ENCODE results near the gene FOXP1. TPM values are rescaled to one million over a fixed set of nuclear protein-coding genes. Genes with fewer than 3 reads are reported as not detected.

FOXP1 gene
- total and polyA plus RNA-seq, 2 donors (not counting 1 experiment from before 2014, with no cell fraction given) = 91.1 to 508 TPM

- TF ChIP-seq EZH2 (IDR thresholded peaks at IDR 0.05; ENCODE audit: borderline replicate concordance, insufficient read depth, low read depth, low read length, poor library complexity, severe bottlenecking) (no peak), CTCF (IDR thresholded peaks at IDR 0.05) (no peak)
- H3K9me3 ChIP-seq (ENCODE audit: control extremely low read depth in 1 of 3, control insufficient read depth in 2 of 3, insufficient read depth in 1 of 3, low read length in 2 of 3) = no peaks in the 10 kb centered on the region
- peak overlapping the region; percentile 1 for H3K4me2 ChIP-seq (replicated peaks; ENCODE audit: low read depth, low read length, poor library complexity, severe bottlenecking)
- H3K36me3 ChIP-seq (replicated peaks in 1 of 2; ENCODE audit: control extremely low read depth in 1 of 2, control insufficient read depth in 1 of 2, extremely low read depth in 1 of 2, insufficient read depth in 2 of 2, low read length in 1 of 2) = peaks cover 0 to 4% of the 10 kb centered on the region in 2 experiments
- DNase-seq (peak; percentile 32), ATAC-seq (ENCODE audit: low read depth) (peak; percentile 60)
- H4K20me1 ChIP-seq (ENCODE audit: control insufficient read depth, insufficient read depth, low read length, poor library complexity, severe bottlenecking) = peaks cover 58% of the 10 kb centered on the region
- Mint-ChIP-seq H3K27me3 (no peaks in the 10 kb centered on the region), H3K9me3 (ENCODE audit: insufficient read depth) (no peaks in the 10 kb centered on the region), H3K27ac (peak overlapping the region; percentile 32), H3K4me3 (no peak overlapping the region), H3K4me1 (peaks cover 68% of the 10 kb centered on the region)
- POLR2A ChIA-PET = no interaction called here
- H3K27me3 ChIP-seq (replicated peaks in 1 of 4; ENCODE audit: control extremely low read depth in 1 of 4, control insufficient read depth in 3 of 4, insufficient read depth in 4 of 4, low read length in 3 of 4) = no peaks in the 10 kb centered on the region
- intact Hi-C loops (cut with micrococcal nuclease) = loop anchor here (5.0 kb wide), 1 partner anchor 32 kb away; no protein-coding TSS in a partner anchor
- H3K4me3 ChIP-seq (ENCODE audit: control extremely low read depth in 1 of 5, extremely low read depth in 1 of 5, insufficient read depth in 1 of 5, low read depth in 2 of 5, low read length in 4 of 5) = no peak overlapping the region
- H3K27ac ChIP-seq (ENCODE audit: low read length in 2 of 2) = peak overlapping the region in 1 of 2 donors; percentile 35
- no peak overlapping the region for H3K9ac ChIP-seq (ENCODE audit: low read length)
- H2AFZ ChIP-seq (ENCODE audit: insufficient read depth, low read depth, low read length, poor library complexity, severe bottlenecking) = no peak overlapping the region
- CTCF ChIA-PET = no interaction called here
- peaks cover 31 to 37% of the 10 kb centered on the region in 2 donors for H3K4me1 ChIP-seq (ENCODE audit: control insufficient read depth in 2 of 2, insufficient read depth in 2 of 2, low read length in 2 of 2)
- peaks cover 95% of the 10 kb centered on the region for H3K79me2 ChIP-seq (ENCODE audit: control insufficient read depth, insufficient read depth, low read length)
- no CpG with 5 or more reads among the region's 1 CpG for WGBS (ENCODE audit: insufficient coverage)
These were observed 368.7 kb downstream of the FOXP1 start for GRCh38 chr3:71214797-71215196.

GRCh38 chr3:71214016-71214415 lies 369.5 kb downstream of the FOXP1 start:
- Mint-ChIP-seq H3K27me3 (no peaks in the 10 kb centered on the region), H3K27ac (no peak overlapping the region), H3K9me3 (ENCODE audit: insufficient read depth) (no peaks in the 10 kb centered on the region), H3K4me3 (no peak overlapping the region), H3K4me1 (peaks cover 71% of the 10 kb centered on the region)
- H3K9me3 ChIP-seq (ENCODE audit: control extremely low read depth in 1 of 3, control insufficient read depth in 2 of 3, insufficient read depth in 1 of 3, low read length in 2 of 3) = no peaks in the 10 kb centered on the region
- no peak overlapping the region for H3K27ac ChIP-seq (ENCODE audit: low read length in 2 of 2)
- 78% methylated on average over 3 of the region's 4 CpGs for WGBS (ENCODE audit: insufficient coverage)
- H3K79me2 ChIP-seq (ENCODE audit: control insufficient read depth, insufficient read depth, low read length) = peaks cover 96% of the 10 kb centered on the region
- POLR2A ChIA-PET = no interaction called here
- DNase-seq (no peak), ATAC-seq (ENCODE audit: low read depth) (no peak)
- no peak overlapping the region for H3K4me2 ChIP-seq (replicated peaks; ENCODE audit: low read depth, low read length, poor library complexity, severe bottlenecking)
- H3K27me3 ChIP-seq (replicated peaks in 1 of 4; ENCODE audit: control extremely low read depth in 1 of 4, control insufficient read depth in 3 of 4, insufficient read depth in 4 of 4, low read length in 3 of 4) = no peaks in the 10 kb centered on the region
- H2AFZ ChIP-seq (ENCODE audit: insufficient read depth, low read depth, low read length, poor library complexity, severe bottlenecking) = no peak overlapping the region
- no peak overlapping the region for H3K4me3 ChIP-seq (ENCODE audit: control extremely low read depth in 1 of 5, extremely low read depth in 1 of 5, insufficient read depth in 1 of 5, low read depth in 2 of 5, low read length in 4 of 5)
- TF ChIP-seq EZH2 (IDR thresholded peaks at IDR 0.05; ENCODE audit: borderline replicate concordance, insufficient read depth, low read depth, low read length, poor library complexity, severe bottlenecking) (no peak), CTCF (IDR thresholded peaks at IDR 0.05) (no peak)
- peaks cover 0 to 4% of the 10 kb centered on the region in 2 experiments for H3K36me3 ChIP-seq (replicated peaks in 1 of 2; ENCODE audit: control extremely low read depth in 1 of 2, control insufficient read depth in 1 of 2, extremely low read depth in 1 of 2, insufficient read depth in 2 of 2, low read length in 1 of 2)
- intact Hi-C loops (cut with micrococcal nuclease) = no loop called here
- peaks cover 57% of the 10 kb centered on the region for H4K20me1 ChIP-seq (ENCODE audit: control insufficient read depth, insufficient read depth, low read length, poor library complexity, severe bottlenecking)
- no peak overlapping the region for H3K9ac ChIP-seq (ENCODE audit: low read length)
- H3K4me1 ChIP-seq (ENCODE audit: control insufficient read depth in 2 of 2, insufficient read depth in 2 of 2, low read length in 2 of 2) = peaks cover 37 to 41% of the 10 kb centered on the region in 2 donors
- CTCF ChIA-PET = interaction anchor here (1.2 kb wide), 1 partner anchor 13 kb away, joined by 3 read pairs; no protein-coding TSS in a partner anchor

Data from B cell (primary cell).